ENCODE measurements around the gene MS4A8. TPM values are rescaled to one million over a fixed set of nuclear protein-coding genes. Genes with fewer than 3 reads are reported as not detected.

The MS4A8 gene
- total and polyA plus RNA-seq, 2 experiments from 2014 or later, result 1.7 to 3.8 TPM

DNA sequence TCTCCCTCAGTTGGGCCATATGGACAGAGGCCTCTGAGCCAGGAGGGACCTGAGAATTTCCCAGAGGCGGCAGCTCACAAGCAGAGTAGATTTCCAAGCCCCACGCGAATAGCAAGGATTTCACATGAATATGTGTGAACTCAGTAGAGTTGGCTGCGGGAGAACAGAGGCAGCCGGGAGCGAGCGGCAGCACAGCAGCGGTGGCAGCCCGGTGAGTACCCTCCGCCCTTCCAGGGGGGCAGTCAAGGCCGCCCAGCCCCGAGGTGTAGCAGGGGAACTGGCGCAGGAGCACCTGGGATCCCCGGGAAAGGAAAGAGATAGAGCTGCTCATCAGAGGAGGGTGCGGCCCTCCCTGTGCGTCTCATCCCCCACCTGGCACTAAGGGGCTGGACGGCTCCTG is 48.8 kb downstream of the MS4A8 start:
- no peaks in the 10 kb centered on the region for H3K27me3 ChIP-seq
- H3K4me2 ChIP-seq, result no peak overlapping the region
- no peak overlapping the region for H3K4me3 ChIP-seq
- H3K27ac ChIP-seq, result no peak overlapping the region
- DNase-seq (ENCODE audit: low spot score), result no peak
- no peak overlapping the region for H2AFZ ChIP-seq
- 95% methylated on average over 17 of the region's 17 CpGs for WGBS (ENCODE audit: low lambda C conversion rate, missing lambda C conversion rate)
- no peaks in the 10 kb centered on the region for H3K4me1 ChIP-seq (ENCODE audit: insufficient read depth)
- TF ChIP-seq EZH2 (IDR thresholded peaks at IDR 0.05; ENCODE audit: borderline replicate concordance), result no peak
- no peak for TF ChIP-seq EZH2phosphoT487 (IDR thresholded peaks at IDR 0.05; ENCODE audit: low read depth, severe bottlenecking, unreplicated experiment)
- TF ChIP-seq, protein P1, sequence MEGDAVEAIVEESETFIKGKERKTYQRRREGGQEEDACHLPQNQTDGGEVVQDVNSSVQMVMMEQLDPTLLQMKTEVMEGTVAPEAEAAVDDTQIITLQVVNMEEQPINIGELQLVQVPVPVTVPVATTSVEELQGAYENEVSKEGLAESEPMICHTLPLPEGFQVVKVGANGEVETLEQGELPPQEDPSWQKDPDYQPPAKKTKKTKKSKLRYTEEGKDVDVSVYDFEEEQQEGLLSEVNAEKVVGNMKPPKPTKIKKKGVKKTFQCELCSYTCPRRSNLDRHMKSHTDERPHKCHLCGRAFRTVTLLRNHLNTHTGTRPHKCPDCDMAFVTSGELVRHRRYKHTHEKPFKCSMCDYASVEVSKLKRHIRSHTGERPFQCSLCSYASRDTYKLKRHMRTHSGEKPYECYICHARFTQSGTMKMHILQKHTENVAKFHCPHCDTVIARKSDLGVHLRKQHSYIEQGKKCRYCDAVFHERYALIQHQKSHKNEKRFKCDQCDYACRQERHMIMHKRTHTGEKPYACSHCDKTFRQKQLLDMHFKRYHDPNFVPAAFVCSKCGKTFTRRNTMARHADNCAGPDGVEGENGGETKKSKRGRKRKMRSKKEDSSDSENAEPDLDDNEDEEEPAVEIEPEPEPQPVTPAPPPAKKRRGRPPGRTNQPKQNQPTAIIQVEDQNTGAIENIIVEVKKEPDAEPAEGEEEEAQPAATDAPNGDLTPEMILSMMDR (IDR thresholded peaks at IDR 0.05; ENCODE audit: poor library complexity), result no peak
- no peaks in the 10 kb centered on the region for H3K36me3 ChIP-seq (replicated peaks; ENCODE audit: insufficient read depth, low read depth)
- no peaks in the 10 kb centered on the region for H3K9me3 ChIP-seq (ENCODE audit: low read depth)
- H3K79me2 ChIP-seq, result no peaks in the 10 kb centered on the region
- H3K9me2 ChIP-seq (replicated peaks; ENCODE audit: insufficient read depth), result no peaks in the 10 kb centered on the region
- no peaks in the 10 kb centered on the region for H4K20me1 ChIP-seq (ENCODE audit: insufficient read depth, poor library complexity, severe bottlenecking)

DNA sequence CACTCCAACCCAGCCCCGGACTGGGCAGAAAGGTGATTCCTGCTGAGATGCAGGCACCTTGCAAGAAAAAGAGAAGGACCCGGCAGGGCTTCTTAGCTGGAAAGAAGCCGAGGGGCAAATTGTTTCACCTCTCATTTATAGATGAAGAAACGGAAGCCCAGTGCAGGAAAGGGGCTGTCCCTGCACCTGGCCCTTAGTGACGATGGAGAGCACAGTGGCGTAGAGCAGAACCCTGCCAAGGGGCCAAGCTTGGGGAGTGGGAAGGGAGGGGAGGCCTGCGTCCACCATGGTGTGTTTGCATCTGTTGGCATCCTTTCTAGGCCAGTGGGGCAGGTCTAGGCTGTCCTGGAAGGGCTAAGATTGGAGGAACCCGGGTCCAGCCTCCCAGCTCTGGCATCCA is 49.4 kb downstream of the MS4A8 start:
- Histone ChIP-seq H3K9me2 (replicated peaks; ENCODE audit: insufficient read depth) (no peaks in the 10 kb centered on the region), H3K79me2 (no peaks in the 10 kb centered on the region), H2AFZ (no peak overlapping the region), H3K36me3 (replicated peaks; ENCODE audit: insufficient read depth, low read depth) (no peaks in the 10 kb centered on the region), H3K4me2 (no peak overlapping the region), H4K20me1 (ENCODE audit: insufficient read depth, poor library complexity, severe bottlenecking) (no peaks in the 10 kb centered on the region), H3K27ac (no peak overlapping the region), H3K4me1 (ENCODE audit: insufficient read depth) (no peaks in the 10 kb centered on the region), H3K9me3 (ENCODE audit: low read depth) (no peaks in the 10 kb centered on the region), H3K4me3 (no peak overlapping the region), H3K27me3 (no peaks in the 10 kb centered on the region)
- WGBS (ENCODE audit: low lambda C conversion rate, missing lambda C conversion rate), result 87% methylated on average over 8 of the region's 8 CpGs
- TF ChIP-seq EZH2phosphoT487 (IDR thresholded peaks at IDR 0.05; ENCODE audit: low read depth, severe bottlenecking, unreplicated experiment) (no peak), EZH2 (IDR thresholded peaks at IDR 0.05; ENCODE audit: borderline replicate concordance) (no peak)
- TF ChIP-seq, protein P1 (IDR thresholded peaks at IDR 0.05; ENCODE audit: poor library complexity), result no peak
- DNase-seq (ENCODE audit: low spot score), result no peak

DNA sequence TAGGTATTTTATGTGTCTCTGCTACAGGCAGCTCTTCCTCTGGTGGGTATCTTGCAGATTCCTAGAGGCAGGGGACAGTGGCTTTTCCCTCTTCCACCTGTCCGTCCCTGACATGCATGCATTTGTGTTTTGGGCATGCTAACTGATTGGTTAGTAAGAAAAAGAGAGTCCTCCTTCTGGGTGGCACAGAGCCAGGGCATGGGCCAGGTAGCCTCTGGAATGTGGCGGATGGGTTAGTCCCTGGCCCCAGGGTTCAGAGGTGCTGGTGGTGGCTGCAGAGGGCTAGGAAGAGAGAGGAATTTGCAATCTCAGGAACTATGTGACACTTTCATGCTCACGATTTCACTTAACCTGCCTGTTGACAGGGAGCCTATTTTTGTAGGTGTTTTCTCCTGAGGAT is 51.5 kb downstream of the MS4A8 start:
- Histone ChIP-seq H3K9me2 (replicated peaks; ENCODE audit: insufficient read depth) (no peaks in the 10 kb centered on the region), H3K27ac (no peak overlapping the region), H4K20me1 (ENCODE audit: insufficient read depth, poor library complexity, severe bottlenecking) (no peaks in the 10 kb centered on the region), H3K79me2 (no peaks in the 10 kb centered on the region), H3K36me3 (replicated peaks; ENCODE audit: insufficient read depth, low read depth) (no peaks in the 10 kb centered on the region), H3K4me3 (no peak overlapping the region), H2AFZ (no peak overlapping the region), H3K4me2 (no peak overlapping the region), H3K27me3 (no peaks in the 10 kb centered on the region), H3K9me3 (ENCODE audit: low read depth) (no peaks in the 10 kb centered on the region), H3K4me1 (ENCODE audit: insufficient read depth) (no peaks in the 10 kb centered on the region)
- no peak for DNase-seq (ENCODE audit: low spot score)
- WGBS (ENCODE audit: low lambda C conversion rate, missing lambda C conversion rate), result 79% methylated on average over 3 of the region's 3 CpGs
- TF ChIP-seq EZH2 (IDR thresholded peaks at IDR 0.05; ENCODE audit: borderline replicate concordance) (no peak), EZH2phosphoT487 (IDR thresholded peaks at IDR 0.05; ENCODE audit: low read depth, severe bottlenecking, unreplicated experiment) (no peak)
- TF ChIP-seq, protein P1 (IDR thresholded peaks at IDR 0.05; ENCODE audit: poor library complexity), result no peak

DNA sequence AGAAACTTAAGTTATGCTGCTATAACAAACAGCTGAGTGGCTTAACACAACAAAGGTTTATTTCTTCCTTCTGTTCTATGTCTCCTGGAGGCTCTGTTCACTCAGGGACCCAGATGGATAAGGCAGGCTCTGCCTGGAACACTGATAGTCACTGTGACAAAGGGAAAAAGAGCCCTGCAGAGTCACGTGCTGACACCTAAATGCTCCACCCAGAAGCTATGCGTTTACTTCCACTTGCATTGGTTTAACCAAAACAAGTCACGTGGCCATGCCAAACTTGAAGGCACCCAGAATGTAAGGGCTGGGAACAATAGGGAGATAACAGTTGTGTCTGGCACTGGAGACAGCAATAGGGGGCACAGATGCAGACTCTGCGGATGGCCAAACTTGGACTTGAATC is 53.9 kb downstream of the MS4A8 start:
- TF ChIP-seq EZH2 (IDR thresholded peaks at IDR 0.05; ENCODE audit: borderline replicate concordance) (no peak), EZH2phosphoT487 (IDR thresholded peaks at IDR 0.05; ENCODE audit: low read depth, severe bottlenecking, unreplicated experiment) (no peak)
- TF ChIP-seq, protein P1 (IDR thresholded peaks at IDR 0.05; ENCODE audit: poor library complexity), result no peak
- Histone ChIP-seq H2AFZ (no peak overlapping the region), H3K79me2 (no peaks in the 10 kb centered on the region), H3K4me2 (no peak overlapping the region), H3K9me2 (replicated peaks; ENCODE audit: insufficient read depth) (no peaks in the 10 kb centered on the region), H3K9me3 (ENCODE audit: low read depth) (no peaks in the 10 kb centered on the region), H3K4me3 (no peak overlapping the region), H3K4me1 (ENCODE audit: insufficient read depth) (peaks cover 2% of the 10 kb centered on the region), H3K27ac (no peak overlapping the region), H3K36me3 (replicated peaks; ENCODE audit: insufficient read depth, low read depth) (no peaks in the 10 kb centered on the region), H3K27me3 (no peaks in the 10 kb centered on the region), H4K20me1 (ENCODE audit: insufficient read depth, poor library complexity, severe bottlenecking) (no peaks in the 10 kb centered on the region)
- WGBS (ENCODE audit: low lambda C conversion rate, missing lambda C conversion rate), result 70% methylated on average over 4 of the region's 4 CpGs
- no peak for DNase-seq (ENCODE audit: low spot score)
